Measurements from ENCODE around the gene ACTC1.

GRCh38 chr15:34808016-34808415 lies 12.7 kb upstream of the ACTC1 start:
- no peak for TF ChIP-seq POLR2A (IDR thresholded peaks at IDR 0.05)
- no peak for TF ChIP-seq CTCF (IDR thresholded peaks at IDR 0.05)

All from body of pancreas (tissue), 4 donors.